ENCODE measurements around the gene FAM98C. TPM values are rescaled to one million over a fixed set of nuclear protein-coding genes. Genes with fewer than 3 reads are reported as not detected.

Gene FAM98C
- total RNA-seq, 1 donor, result 7.8 TPM

DNA sequence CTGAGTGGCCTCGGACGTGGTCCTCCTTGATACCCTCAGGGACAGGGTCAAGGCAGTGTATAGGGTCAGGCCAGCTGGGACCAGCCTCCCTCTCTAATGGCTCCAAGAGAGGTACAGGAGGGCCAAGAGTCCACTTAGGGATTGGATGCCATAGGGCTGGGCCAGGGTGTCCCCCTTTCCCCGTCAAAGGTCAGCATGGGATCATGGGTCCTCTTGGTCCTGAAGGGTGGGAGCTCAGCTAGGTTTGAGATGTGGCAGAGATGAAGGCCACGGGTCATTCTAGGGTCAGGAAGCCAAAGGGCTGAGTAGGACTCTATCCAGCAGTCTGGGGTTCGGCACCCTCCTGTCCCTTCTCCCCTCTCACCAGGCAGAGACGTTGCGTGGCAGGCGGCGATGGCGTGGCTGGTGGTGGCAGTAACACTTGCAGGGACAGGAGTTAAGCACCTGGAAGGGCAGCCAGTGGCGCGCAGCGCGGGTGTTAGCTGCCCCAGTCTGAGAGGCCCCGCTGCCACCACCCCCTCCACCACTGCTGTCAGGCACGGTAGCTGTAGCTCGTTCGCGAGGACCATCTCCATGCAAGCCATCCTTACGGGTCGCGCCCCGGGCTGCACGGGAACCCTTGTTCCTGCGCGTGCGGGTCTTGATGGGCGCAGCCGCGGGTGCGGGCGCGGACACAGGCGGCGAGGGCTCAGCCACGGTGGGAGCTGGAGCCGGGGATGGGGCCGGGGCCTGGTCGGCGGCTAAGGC is 17.7 kb upstream of the FAM98C start:
- no peak overlapping the region for H3K4me3 ChIP-seq (ENCODE audit: low read depth, low read length)
- TF ChIP-seq CTCF (IDR thresholded peaks at IDR 0.05; ENCODE audit: insufficient read depth, low read depth, low read length), result no peak
- DNase-seq (ENCODE audit: low read depth), result no peak

DNA sequence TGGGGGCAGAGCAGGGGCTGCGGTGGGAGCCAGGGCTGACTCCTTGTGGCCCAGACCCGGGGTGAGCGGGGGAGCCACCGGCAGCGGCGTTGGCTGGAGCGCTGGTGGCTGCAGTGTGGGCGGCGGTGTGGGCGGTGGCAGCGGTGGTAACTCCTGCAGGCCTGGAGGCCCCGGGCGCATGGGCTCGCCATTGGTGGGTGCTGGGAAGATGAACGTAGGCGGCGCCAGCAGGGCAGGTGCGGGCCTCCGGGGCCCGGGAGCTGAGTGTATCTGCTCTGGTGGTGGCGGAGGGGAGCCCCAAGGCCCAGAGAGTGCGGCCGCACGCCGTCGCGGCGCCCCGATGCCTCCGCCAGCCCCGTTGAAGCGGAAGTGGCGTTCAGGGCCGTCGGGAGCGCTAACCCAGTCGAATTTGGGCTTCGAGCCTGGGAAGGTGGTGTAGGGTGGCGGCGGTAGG is 17.1 kb upstream of the FAM98C start:
- no peak for DNase-seq (ENCODE audit: low read depth)
- no peak for TF ChIP-seq CTCF (IDR thresholded peaks at IDR 0.05; ENCODE audit: insufficient read depth, low read depth, low read length)
- no peak overlapping the region for H3K4me3 ChIP-seq (ENCODE audit: low read depth, low read length)

- no peak overlapping the region for H3K4me3 ChIP-seq (ENCODE audit: low read depth, low read length)
- no peak for DNase-seq (ENCODE audit: low read depth)
- no peak for TF ChIP-seq CTCF (IDR thresholded peaks at IDR 0.05; ENCODE audit: insufficient read depth, low read depth, low read length)
Measured at GRCh38 chr19:38386300-38386970, 16.5 kb upstream of the FAM98C start.

DNA sequence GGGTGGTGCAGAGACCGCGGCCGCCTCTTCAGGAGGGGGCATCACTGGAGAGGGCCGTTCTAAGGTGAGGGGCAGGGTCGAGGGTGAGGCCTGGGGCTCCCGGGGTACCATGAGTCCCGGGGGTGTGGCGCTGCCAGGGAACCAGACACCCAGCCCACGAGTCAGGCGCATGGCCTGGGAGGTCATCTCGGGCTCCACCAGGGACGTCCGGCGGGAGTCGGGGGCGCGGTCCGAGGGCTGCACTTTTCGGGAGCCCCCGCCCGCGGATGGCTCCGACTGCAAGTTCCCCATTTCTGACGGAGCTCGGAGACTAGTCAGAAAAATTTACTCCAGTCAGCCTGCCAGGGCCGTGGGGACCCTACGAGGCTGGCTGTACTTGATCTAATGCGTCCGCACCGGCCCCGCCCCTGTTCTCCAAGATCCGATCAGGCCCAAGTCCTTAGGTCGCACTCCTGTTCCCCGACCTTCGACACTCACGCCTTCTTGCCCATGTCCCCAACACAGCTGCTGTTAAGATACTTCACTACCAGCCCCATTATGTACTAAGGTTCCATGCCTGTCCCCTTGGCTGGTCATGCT is 15.8 kb upstream of the FAM98C start:
- no peak for DNase-seq (ENCODE audit: low read depth)

GRCh38 chr19:38387550-38388348 is 15.1 kb upstream of the FAM98C start, which contains the start of gene GGN:
Gene GGN (minus strand): TSS chr19:38388034. CDS start chr19:38387261, 773 bp downstream.
- no peak for TF ChIP-seq CTCF (IDR thresholded peaks at IDR 0.05; ENCODE audit: insufficient read depth, low read depth, low read length)
- DNase-seq (ENCODE audit: low read depth), result peak; percentile 97
- peak within 1 kb of the TSS; percentile 85 for H3K4me3 ChIP-seq (ENCODE audit: low read depth, low read length)

More for the DNA sequence above, 15.8 kb upstream of the FAM98C start:
- no peak for TF ChIP-seq CTCF (IDR thresholded peaks at IDR 0.05; ENCODE audit: insufficient read depth, low read depth, low read length)
- peak overlapping the region; percentile 85 for H3K4me3 ChIP-seq (ENCODE audit: low read depth, low read length)

- DNase-seq (ENCODE audit: low read depth), result peak; percentile 77
- TF ChIP-seq CTCF (IDR thresholded peaks at IDR 0.05; ENCODE audit: insufficient read depth, low read depth, low read length), result no peak
- H3K4me3 ChIP-seq (ENCODE audit: low read depth, low read length), result peak within 1 kb of the TSS; percentile 85
Measured at GRCh38 chr19:38388349-38389100, 14.4 kb upstream of the FAM98C start, which contains the start of gene SPRED3. Gene SPRED3 (plus strand): TSS chr19:38388697. CDS start chr19:38390303, 1,606 bp downstream.

Data from fibroblast of villous mesenchyme (primary cell).